Measurements from ENCODE around the gene POU6F1.
"Not testable (repeated sequence)": the region's sequence is repeated elsewhere in the genome, so short reads cannot be mapped to it uniquely, and the experiment has no call there.

POU6F1 gene

GRCh38 chr12:51217968-51218606 lies at the start of gene POU6F1:
TSS of gene POU6F1 (minus strand) at chr12:51218062. CDS start at chr12:51206836, 11,226 bp downstream.
- DNase-seq (ENCODE audit: low read depth) = peak; percentile 44

DNA sequence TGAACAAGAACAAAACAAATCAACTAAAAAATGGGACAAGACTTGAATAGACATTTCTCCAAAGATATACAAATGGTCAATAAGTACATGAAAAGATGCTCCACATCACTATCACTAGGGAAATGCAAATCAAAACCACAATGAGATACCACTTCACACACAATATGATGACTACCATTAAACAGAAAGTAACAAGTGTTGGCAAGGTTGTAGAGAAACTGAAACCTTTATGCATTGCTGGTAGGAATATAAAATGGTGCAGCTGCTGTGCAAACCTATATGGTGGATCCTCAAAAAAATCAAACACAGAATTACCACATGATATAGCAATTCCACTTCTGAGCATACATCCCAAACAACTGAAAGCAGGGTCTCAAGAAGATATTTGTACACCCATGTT lies 47.2 kb upstream of the POU6F1 start:
- DNase-seq (ENCODE audit: low read depth) = no peak

- no peak for DNase-seq (ENCODE audit: low read depth)
Observed at GRCh38 chr12:51264297-51264696, 46.4 kb upstream of the POU6F1 start.

- no peak for DNase-seq (ENCODE audit: low read depth)
Observed at GRCh38 chr12:51263341-51263740, 45.5 kb upstream of the POU6F1 start.

DNA sequence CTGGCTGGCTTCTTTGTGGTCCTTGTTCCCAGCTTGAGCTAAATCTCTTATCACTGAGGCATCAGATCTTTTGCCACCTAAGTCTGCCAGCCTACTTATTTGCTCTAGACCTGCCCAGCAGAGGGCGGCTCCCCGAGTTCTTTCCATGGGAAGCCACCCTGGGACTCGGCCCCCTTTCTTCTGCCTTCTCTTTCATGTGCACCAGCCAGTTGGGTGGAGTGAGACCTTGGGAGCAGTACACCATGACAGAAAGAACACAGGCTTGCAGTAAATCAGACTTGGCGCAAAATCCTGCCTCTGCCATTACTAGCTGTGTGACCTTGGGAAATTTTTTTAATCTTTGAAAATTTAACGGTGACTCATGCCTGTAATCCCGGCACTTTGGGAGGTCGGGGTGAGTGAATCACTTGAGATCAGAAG lies 44.9 kb upstream of the POU6F1 start:
- DNase-seq (ENCODE audit: low read depth) = no peak

DNA sequence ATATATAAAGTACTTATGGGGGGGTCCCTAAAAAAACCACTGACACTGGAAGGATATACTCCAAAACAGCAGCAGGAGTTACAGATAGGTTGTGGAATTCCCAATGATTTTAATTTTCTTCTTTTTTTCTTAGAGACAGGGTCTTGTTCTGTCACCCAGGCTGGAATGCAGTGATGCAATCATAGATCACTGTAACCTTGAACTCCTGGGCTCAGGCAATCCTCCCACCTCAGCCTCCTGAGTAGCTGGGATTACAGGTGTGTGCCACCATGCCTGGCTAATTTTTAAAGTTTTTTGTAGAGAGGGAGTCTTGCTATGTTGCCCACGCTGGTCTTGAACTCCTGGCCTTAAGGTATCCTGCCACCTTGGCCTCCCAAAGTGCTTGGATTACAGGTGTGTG lies 41.7 kb upstream of the POU6F1 start:
- DNase-seq (ENCODE audit: low read depth) = not testable (repeated sequence)

DNA sequence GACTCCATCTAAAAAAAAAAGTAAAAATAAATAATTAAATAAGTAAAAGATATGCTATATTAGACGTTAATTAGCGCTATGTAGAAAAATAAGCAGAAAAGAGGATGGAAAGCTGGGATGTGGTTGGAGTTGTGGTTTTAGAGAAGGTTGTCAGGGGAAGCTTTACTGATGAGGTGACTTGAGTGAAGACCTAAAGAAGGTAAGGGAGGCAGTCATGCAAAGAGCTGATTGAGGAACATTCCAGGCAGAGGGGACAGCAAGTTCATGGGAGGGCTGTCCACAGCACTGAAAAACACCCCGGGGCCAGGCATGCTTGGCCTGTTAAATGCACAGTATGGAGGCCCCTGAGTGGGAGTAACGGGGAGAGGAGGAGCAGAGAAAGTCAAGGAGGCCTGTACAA lies 36.7 kb upstream of the POU6F1 start:
- no peak for DNase-seq (ENCODE audit: low read depth)

GRCh38 chr12:51253276-51253675 lies 35.4 kb upstream of the POU6F1 start:
- DNase-seq (ENCODE audit: low read depth) = no peak

GRCh38 chr12:51247523-51248206 lies 29.8 kb upstream of the POU6F1 start:
- DNase-seq (ENCODE audit: low read depth) = no peak

- no peak for DNase-seq (ENCODE audit: low read depth)
Observed at GRCh38 chr12:51246254-51246853, 28.5 kb upstream of the POU6F1 start.

DNA sequence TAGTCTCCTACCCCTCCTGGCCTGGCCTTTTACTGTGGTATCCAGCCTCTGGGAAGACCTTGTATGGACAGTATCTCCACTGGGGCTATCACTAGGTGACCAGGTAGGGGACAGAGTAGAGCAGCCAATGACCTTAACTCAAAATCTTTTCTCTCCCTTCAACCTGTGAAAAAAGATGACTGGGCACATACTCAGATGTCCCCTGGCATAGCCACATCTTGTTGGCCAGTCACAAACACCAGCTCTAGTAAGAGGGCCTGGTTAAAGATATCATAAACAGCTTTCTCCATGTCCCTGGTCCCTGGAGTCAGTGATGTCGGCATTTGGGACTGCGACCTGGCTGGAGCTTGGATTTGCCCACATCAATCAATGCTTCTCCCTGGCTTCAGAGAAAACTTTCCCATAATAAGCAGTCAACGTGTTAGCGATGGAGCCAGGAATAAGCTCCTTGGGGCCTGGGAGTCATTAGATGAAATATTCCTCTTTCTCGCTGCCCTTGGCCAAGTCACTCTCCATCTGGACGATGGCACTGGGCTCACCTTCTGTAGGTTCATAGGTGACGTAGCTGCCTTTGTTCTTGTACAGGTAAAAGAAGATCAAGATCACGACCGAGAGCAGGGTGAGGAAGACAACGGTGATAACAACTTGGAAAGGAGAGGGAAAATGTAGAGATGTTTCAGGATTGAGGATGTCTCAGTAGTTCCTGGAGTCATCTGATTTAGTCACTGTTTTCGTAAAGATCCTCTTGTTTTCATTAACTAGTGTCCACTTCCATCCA lies 27.8 kb upstream of the POU6F1 start:
- DNase-seq (ENCODE audit: low read depth) = no peak

DNA sequence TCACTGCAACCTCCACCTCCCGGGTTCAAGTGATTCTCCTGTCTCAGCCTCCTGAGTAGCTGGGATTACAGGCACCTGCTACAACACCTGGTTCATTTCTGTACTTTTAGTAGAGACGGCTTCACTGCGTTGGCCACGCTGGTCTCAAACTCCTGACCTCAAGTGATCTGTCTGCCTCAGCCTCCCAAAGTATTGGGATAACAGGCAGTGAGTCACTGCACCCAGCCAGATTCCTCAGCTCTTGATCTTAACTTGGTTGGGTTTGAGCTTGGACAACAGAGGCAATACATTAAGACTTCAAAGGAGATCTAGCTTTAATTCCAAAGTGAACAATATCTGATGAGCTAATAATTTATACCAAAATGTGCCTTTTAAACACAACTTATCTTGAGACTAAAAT lies 26.4 kb upstream of the POU6F1 start:
- no peak for DNase-seq (ENCODE audit: low read depth)

GRCh38 chr12:51242876-51243275 lies 25.0 kb upstream of the POU6F1 start:
- no peak for DNase-seq (ENCODE audit: low read depth)

DNA sequence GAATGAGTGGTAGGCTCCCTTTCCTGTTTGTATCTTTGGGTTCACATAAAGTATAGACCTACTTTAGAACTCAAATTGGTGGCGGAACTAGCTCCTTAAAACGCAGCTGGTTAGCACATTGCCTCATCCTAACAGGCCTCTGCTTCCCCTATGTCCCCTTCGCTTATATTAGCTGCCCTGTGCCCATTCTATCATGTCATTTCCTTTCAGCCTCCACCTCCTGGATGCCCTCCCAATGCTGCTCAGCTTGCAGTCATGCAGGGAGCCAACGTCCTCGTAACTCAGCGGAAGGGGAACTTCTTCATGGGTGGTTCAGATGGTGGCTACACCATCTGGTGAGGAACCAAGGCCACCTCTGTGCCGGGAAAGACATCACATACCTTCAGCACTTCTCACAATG lies 24.3 kb upstream of the POU6F1 start:
- DNase-seq (ENCODE audit: low read depth) = no peak

- DNase-seq (ENCODE audit: low read depth) = no peak
Observed at GRCh38 chr12:51240971-51241370, 23.1 kb upstream of the POU6F1 start.

- peak; percentile 56 for DNase-seq (ENCODE audit: low read depth)
Observed at GRCh38 chr12:51238510-51239334, 20.9 kb upstream of the POU6F1 start, which contains the start of gene DAZAP2. TSS of gene DAZAP2 (plus strand) at chr12:51238826. CDS start at chr12:51238908, 82 bp downstream.

DNA sequence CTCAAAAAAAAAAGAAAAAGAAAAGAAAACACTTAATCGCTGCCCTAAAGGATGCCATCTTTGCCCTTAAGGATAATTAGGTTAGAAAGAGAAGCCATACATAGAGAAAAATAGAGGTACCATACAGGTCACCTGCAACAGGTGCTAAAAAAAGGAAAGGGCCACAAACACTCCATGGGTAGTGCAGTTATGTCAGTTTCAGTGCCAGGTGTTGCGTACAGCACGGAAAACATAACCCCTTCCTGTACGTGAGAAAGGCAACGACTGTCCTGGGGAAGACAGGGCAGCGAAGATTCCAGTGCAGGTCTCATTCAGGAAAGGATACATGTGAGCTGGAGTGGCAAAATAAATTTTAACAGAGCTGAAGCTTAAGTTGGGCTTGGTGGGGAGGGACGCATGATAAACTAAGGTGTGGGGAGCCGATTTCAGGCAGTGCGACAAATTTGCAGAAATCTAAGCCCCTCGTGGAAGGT lies 20.2 kb upstream of the POU6F1 start:
- no peak for DNase-seq (ENCODE audit: low read depth)

DNA sequence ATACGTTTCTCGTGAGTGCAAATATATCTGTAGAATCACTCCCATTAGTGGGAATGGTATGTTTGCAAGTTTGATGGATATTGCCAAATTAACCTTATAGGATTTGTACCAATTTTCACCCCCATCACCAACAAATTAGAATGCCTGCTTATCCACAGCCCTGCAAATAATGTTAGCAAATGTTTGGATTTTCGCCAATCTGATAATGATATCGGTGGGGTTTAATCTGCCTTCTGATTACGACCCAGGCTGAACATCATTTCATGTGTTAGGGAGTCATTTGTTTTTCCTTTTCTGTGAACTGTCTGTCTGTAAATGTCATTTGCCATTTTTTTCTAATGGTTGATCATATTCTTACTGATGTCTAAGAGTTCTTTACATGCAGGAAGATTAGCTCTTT lies 16.7 kb upstream of the POU6F1 start:
- DNase-seq (ENCODE audit: low read depth) = no peak

- DNase-seq (ENCODE audit: low read depth) = no peak
Observed at GRCh38 chr12:51232642-51233041, 14.8 kb upstream of the POU6F1 start.

GRCh38 chr12:51229116-51229809 lies 11.4 kb upstream of the POU6F1 start:
- no peak for DNase-seq (ENCODE audit: low read depth)

GRCh38 chr12:51227962-51228361 lies 10.1 kb upstream of the POU6F1 start:
- no peak for DNase-seq (ENCODE audit: low read depth)

Measured in GM04503 (cell line).